HepG2 (cell line): ENCODE results near the gene CACNB4. TPM values are rescaled to one million over a fixed set of nuclear protein-coding genes. Genes with fewer than 3 reads are reported as not detected.
A peak's percentile ranks its signal among the peaks of the same experiment; 100 is the strongest.

Experiments
- ATAC-seq: fragments of 200-7000 bp; cut with Tn5 transposase; 3 replicates; pipeline ENCODE4 v1.9.1; 2020; ENCODE audit warnings: mild to moderate bottlenecking, moderate library complexity
- BruUV-seq: library from RNA; stranded (reverse); fragments of 400-500 nt; replicated peaks from 2 replicates; lab custom pipeline; 2021; lab: Mats Ljungman, UMichigan
- CTCF ChIA-PET: fragments of 300-600 bp; formaldehyde crosslinking; extraction: SDS; loops from one replicate; lab custom pipeline; 2021; ENCODE audit warnings: low total read pairs, inconsistent platforms, low intra/inter-chr PET ratio; lab: Yijun Ruan, JAX
- POLR2A ChIA-PET: fragments of 350-600 bp; sonication (Branson Sonifier 250); formaldehyde crosslinking; loops from one replicate; lab custom pipeline; 2020; ENCODE audit warnings: antibody characterized with exemption, inconsistent platforms; lab: Yijun Ruan, JAX
- DNase-seq: peaks from one replicate; pipeline ENCODE4 v3.0.0-alpha.2; 2015; ENCODE audit warnings: low spot score
- FAIRE-seq: peaks from 3 replicates; lab custom pipeline; 2011; peaks lifted over from hg19 to GRCh38; lab: Jason Lieb, UNC
- H2AFZ ChIP-seq: one replicate; pipeline ENCODE4 v1.6.1; 2011; ENCODE audit warnings: low read length, inconsistent platforms
- H3K27ac ChIP-seq: fragments of 300-600 bp; 3 replicates; pipeline ENCODE4 v1.8.0; 2011; ENCODE audit warnings: mixed run types, mild to moderate bottlenecking, mixed read lengths, low read length, inconsistent platforms; ENCODE audit not compliant: insufficient read depth; ENCODE audit errors: extremely low read length
- H3K27me3 ChIP-seq, 2 experiments: fragments of 200-600 bp in 1 of 2; 2 replicates in 1 of 2; 3 replicates in 1 of 2; pipeline versions ENCODE4 v1.6.0 to v1.8.0; 2011; ENCODE audit warnings: low read length in 2 of 2, mild to moderate bottlenecking in 2 of 2, moderate library complexity in 2 of 2, inconsistent platforms in 1 of 2; ENCODE audit not compliant: insufficient read depth in 2 of 2, control insufficient read depth in 1 of 2
- H3K36me3 ChIP-seq, 2 experiments: fragments of 200-600 bp in 1 of 2; replicated peaks in 1 of 2; 2 replicates in 1 of 2; 3 replicates in 1 of 2; pipeline versions ENCODE4 v1.5.1 to v1.8.0; 2011; ENCODE audit warnings: low read length in 2 of 2, inconsistent platforms in 1 of 2; ENCODE audit not compliant: insufficient read depth in 2 of 2, control insufficient read depth in 1 of 2
- H3K4me1 ChIP-seq: 2 replicates; pipeline ENCODE4 v1.5.1; 2012; ENCODE audit warnings: low read length, inconsistent platforms; ENCODE audit not compliant: insufficient read depth
- H3K4me2 ChIP-seq: 2 replicates; pipeline ENCODE4 v1.6.0; 2011; ENCODE audit warnings: low read depth, low read length, inconsistent platforms
- H3K4me3 ChIP-seq, 3 experiments: fragments of 200-600 bp in 1 of 3; sonication (generic), shearing (Covaris generic) in 1 of 3; replicated peaks in 1 of 3; 2 replicates each; pipeline ENCODE4 v1.5.1; 2011 to 2016; ENCODE audit warnings: low read length in 3 of 3, inconsistent platforms in 2 of 3, low read depth in 2 of 3, mild to moderate bottlenecking in 2 of 3, control low read depth in 1 of 3, mixed read lengths in 1 of 3; ENCODE audit not compliant: insufficient read depth in 1 of 3
- H3K79me2 ChIP-seq: one replicate; pipeline ENCODE4 v1.6.1; 2011; ENCODE audit warnings: low read length, inconsistent platforms; ENCODE audit not compliant: insufficient read depth
- H3K9ac ChIP-seq: 2 replicates; pipeline ENCODE4 v1.6.0; 2011; ENCODE audit warnings: mild to moderate bottlenecking, low read depth, low read length, inconsistent platforms; ENCODE audit not compliant: insufficient read depth
- H3K9me3 ChIP-seq: 2 replicates; pipeline ENCODE4 v1.5.1; 2012; ENCODE audit warnings: mild to moderate bottlenecking, low read length
- H4K20me1 ChIP-seq: 2 replicates; pipeline ENCODE4 v1.6.0; 2011; ENCODE audit warnings: inconsistent platforms, mild to moderate bottlenecking, low read length, moderate library complexity; ENCODE audit not compliant: insufficient read depth
- AKAP8 ChIP-seq: sonication (generic); formaldehyde crosslinking; IDR thresholded peaks from 2 replicates; pipeline ENCODE4 v1.5.1; 2020; ENCODE audit warnings: mild to moderate bottlenecking, missing genetic modification reagents
- ASH2L ChIP-seq: fragments of 300-600, 200-600 bp; sonication (generic); IDR thresholded peaks from 2 replicates; pipeline ENCODE4 v1.7.0; 2017; ENCODE audit warnings: low read depth, mild to moderate bottlenecking, moderate library complexity, mixed read lengths, low read length; ENCODE audit not compliant: insufficient read length
- FOSL2 ChIP-seq: sonication (generic); formaldehyde crosslinking; IDR thresholded peaks from 2 replicates; pipeline ENCODE4 v1.4.0; 2020; ENCODE audit warnings: missing genetic modification reagents
- NFATC3 ChIP-seq: sonication (generic); formaldehyde crosslinking; IDR thresholded peaks from 2 replicates; pipeline ENCODE4 v1.5.1; 2020; ENCODE audit warnings: mild to moderate bottlenecking, missing genetic modification reagents
- PPARG ChIP-seq: conservative IDR thresholded peaks from 2 replicates; pipeline ENCODE4 v1.6.1; 2016; ENCODE audit warnings: missing biosample characterization, missing genetic modification reagents
- SIN3A ChIP-seq: IDR thresholded peaks from 2 replicates; pipeline ENCODE4 v1.6.1; 2011; ENCODE audit warnings: low read depth, mild to moderate bottlenecking, control low read depth, low read length, borderline replicate concordance
- SKI ChIP-seq: fragments of 450-650 bp; IDR thresholded peaks from one replicate; pipeline ENCODE4 v1.6.1; 2018; ENCODE audit warnings: mild to moderate bottlenecking; ENCODE audit not compliant: partially characterized antibody
- ZNF232 ChIP-seq: sonication (generic); formaldehyde crosslinking; IDR thresholded peaks from 2 replicates; pipeline ENCODE4 v1.4.0; 2020; ENCODE audit warnings: missing genetic modification reagents, borderline replicate concordance
- ZNF567 ChIP-seq: sonication (generic); formaldehyde crosslinking; IDR thresholded peaks from 2 replicates; pipeline ENCODE4 v1.8.1; 2023; ENCODE audit warnings: mild to moderate bottlenecking, missing genetic modification reagents, borderline replicate concordance
- WGBS: methylation state at CpG from one replicate; pipeline ENCODE4 v1.1.6; 2017; ENCODE audit warnings: low lambda C conversion rate; 5-methylcytosine and 5-hydroxymethylcytosine counted together
- in situ Hi-C: cut with HindIII; loops from 2 replicates; pipeline ENCODE4 v1.10.0; 2017; ENCODE audit warnings: low pct_unique_long_range_greater_than_20kb; ENCODE audit not compliant: extremely low pct_ligation_motif_present
- intact Hi-C: fragments of 100-400 bp; cut with micrococcal nuclease; formaldehyde crosslinking; loops from one replicate; pipeline ENCODE4 v1.10.0; 2022; ENCODE audit not compliant: unreplicated experiment
- polyA plus RNA-seq, 8 experiments: library from polyadenylated mRNA; depleted of rRNA in 3 of 8; stranded (reverse) in 7 of 8; unstranded in 1 of 8; fragments of >200 nt; fragmentation: Illumina TruSeq in 4 of 8; extraction: Trizol in 4 of 8; gene quantifications; 2 replicates each; pipeline versions ENCODE4 v1.2.1 to v1.2.3, GENCODE V29; 2011 to 2016; ENCODE audit warnings: low read depth in 4 of 8, missing spikeins in 1 of 8, mixed read lengths in 1 of 8; ENCODE audit not compliant: insufficient read depth in 1 of 8
- total RNA-seq, 5 experiments: library from RNA; depleted of rRNA; stranded (reverse); fragments of >200 nt; fragmentation: Illumina TruSeq; extraction: Trizol; gene quantifications; 2 replicates each; pipeline ENCODE4 v1.2.3, GENCODE V29; 2016; ENCODE audit warnings: low read depth in 1 of 5
- TF ChIP-seq, protein P1 (sequence below), 2 experiments: sonication (generic) in 1 of 2; formaldehyde crosslinking in 1 of 2; IDR thresholded peaks; 2 replicates each; pipeline versions ENCODE4 v1.5.1 to v1.6.1; 2011 to 2020; ENCODE audit warnings: borderline replicate concordance in 1 of 2, low read depth in 1 of 2, low read length in 1 of 2, mild to moderate bottlenecking in 1 of 2, missing genetic modification reagents in 1 of 2, moderate library complexity in 1 of 2
- TF ChIP-seq, protein P2 (sequence below): sonication (generic); formaldehyde crosslinking; IDR thresholded peaks from 2 replicates; pipeline ENCODE4 v1.5.0; 2020; ENCODE audit warnings: mild to moderate bottlenecking, missing genetic modification reagents, moderate library complexity
- TF ChIP-seq, protein P3 (sequence below), 2 experiments: sonication (generic) in 1 of 2; formaldehyde crosslinking in 1 of 2; IDR thresholded peaks; 2 replicates each; pipeline versions ENCODE4 v1.4.0 to v1.6.1; 2018 to 2020; ENCODE audit warnings: missing genetic modification reagents in 2 of 2, borderline replicate concordance in 1 of 2, low read depth in 1 of 2, mild to moderate bottlenecking in 1 of 2, missing biosample characterization in 1 of 2

The CACNB4 gene
- total and polyA plus RNA-seq, 2 of the 13 experiments (the other 11 are each of a cell fraction or from before 2014, with no cell fraction given), result 5.1 to 14.3 TPM

GRCh38 chr2:151803811-151804210 is 295.0 kb downstream of the CACNB4 start:
- H2AFZ ChIP-seq, result no peak overlapping the region
- H3K9ac ChIP-seq, result no peak overlapping the region
- H3K4me1 ChIP-seq, result peaks cover 3% of the 10 kb centered on the region
- in situ Hi-C loops, result no loop called here
- peaks cover 14 to 67% of the 10 kb centered on the region in 2 experiments for H3K36me3 ChIP-seq
- FAIRE-seq (no peak), ATAC-seq (no peak), DNase-seq (no peak)
- no peak overlapping the region for H3K4me2 ChIP-seq
- ChIA-PET CTCF (no interaction called here), POLR2A (no interaction called here)
- no peaks in the 10 kb centered on the region for H3K27me3 ChIP-seq
- no peak overlapping the region for H3K4me3 ChIP-seq
- H3K79me2 ChIP-seq, result no peaks in the 10 kb centered on the region
- peaks cover 5% of the 10 kb centered on the region for H4K20me1 ChIP-seq
- BruUV-seq, result no TSS peak
- no peak for TF ChIP-seq SIN3A
- H3K9me3 ChIP-seq, result no peaks in the 10 kb centered on the region
- intact Hi-C loops, result no loop called here
- no peak overlapping the region for H3K27ac ChIP-seq

GRCh38 chr2:151802315-151802714 is 296.5 kb downstream of the CACNB4 start:
- Histone ChIP-seq H3K9me3 (no peaks in the 10 kb centered on the region), H3K4me2 (no peak overlapping the region), H3K4me1 (no peaks in the 10 kb centered on the region), H3K9ac (no peak overlapping the region), H4K20me1 (no peaks in the 10 kb centered on the region; the same call in 1 of the 2 replicates), H3K36me3 (peaks cover 14 to 57% of the 10 kb centered on the region in 2 experiments), H3K27me3 (no peaks in the 10 kb centered on the region), H3K4me3 (no peak overlapping the region), H3K79me2 (no peaks in the 10 kb centered on the region), H2AFZ (no peak overlapping the region), H3K27ac (no peak overlapping the region)
- intact Hi-C loops, result no loop called here
- POLR2A ChIA-PET, result no interaction called here
- in situ Hi-C loops, result no loop called here
- WGBS, result 97% methylated on average over 2 of the region's 2 CpGs
- no peak for ATAC-seq
- BruUV-seq, result TSS peak; percentile 16
- DNase-seq, result no peak
- no peak for FAIRE-seq
- CTCF ChIA-PET, result no interaction called here
- TF ChIP-seq SKI, result no peak
- no peak for TF ChIP-seq FOSL2
- TF ChIP-seq ZNF232 (CRISPR knock-in tag), result no peak
- no peak for TF ChIP-seq ASH2L
- TF ChIP-seq, protein P1, sequence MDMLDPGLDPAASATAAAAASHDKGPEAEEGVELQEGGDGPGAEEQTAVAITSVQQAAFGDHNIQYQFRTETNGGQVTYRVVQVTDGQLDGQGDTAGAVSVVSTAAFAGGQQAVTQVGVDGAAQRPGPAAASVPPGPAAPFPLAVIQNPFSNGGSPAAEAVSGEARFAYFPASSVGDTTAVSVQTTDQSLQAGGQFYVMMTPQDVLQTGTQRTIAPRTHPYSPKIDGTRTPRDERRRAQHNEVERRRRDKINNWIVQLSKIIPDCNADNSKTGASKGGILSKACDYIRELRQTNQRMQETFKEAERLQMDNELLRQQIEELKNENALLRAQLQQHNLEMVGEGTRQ (IDR thresholded peaks at IDR 0.05; ENCODE audit: low read depth, low read length), result no peak
- TF ChIP-seq, protein P1 (CRISPR knock-in tag; IDR thresholded peaks at IDR 0.05; ENCODE audit: borderline replicate concordance), result no peak
- no peak for TF ChIP-seq NFATC3
- no peak for TF ChIP-seq AKAP8
- no peak for TF ChIP-seq ZNF567 (CRISPR knock-in tag)
- TF ChIP-seq, protein P2, sequence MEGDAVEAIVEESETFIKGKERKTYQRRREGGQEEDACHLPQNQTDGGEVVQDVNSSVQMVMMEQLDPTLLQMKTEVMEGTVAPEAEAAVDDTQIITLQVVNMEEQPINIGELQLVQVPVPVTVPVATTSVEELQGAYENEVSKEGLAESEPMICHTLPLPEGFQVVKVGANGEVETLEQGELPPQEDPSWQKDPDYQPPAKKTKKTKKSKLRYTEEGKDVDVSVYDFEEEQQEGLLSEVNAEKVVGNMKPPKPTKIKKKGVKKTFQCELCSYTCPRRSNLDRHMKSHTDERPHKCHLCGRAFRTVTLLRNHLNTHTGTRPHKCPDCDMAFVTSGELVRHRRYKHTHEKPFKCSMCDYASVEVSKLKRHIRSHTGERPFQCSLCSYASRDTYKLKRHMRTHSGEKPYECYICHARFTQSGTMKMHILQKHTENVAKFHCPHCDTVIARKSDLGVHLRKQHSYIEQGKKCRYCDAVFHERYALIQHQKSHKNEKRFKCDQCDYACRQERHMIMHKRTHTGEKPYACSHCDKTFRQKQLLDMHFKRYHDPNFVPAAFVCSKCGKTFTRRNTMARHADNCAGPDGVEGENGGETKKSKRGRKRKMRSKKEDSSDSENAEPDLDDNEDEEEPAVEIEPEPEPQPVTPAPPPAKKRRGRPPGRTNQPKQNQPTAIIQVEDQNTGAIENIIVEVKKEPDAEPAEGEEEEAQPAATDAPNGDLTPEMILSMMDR (CRISPR knock-in tag), result no peak
- TF ChIP-seq, protein P3, sequence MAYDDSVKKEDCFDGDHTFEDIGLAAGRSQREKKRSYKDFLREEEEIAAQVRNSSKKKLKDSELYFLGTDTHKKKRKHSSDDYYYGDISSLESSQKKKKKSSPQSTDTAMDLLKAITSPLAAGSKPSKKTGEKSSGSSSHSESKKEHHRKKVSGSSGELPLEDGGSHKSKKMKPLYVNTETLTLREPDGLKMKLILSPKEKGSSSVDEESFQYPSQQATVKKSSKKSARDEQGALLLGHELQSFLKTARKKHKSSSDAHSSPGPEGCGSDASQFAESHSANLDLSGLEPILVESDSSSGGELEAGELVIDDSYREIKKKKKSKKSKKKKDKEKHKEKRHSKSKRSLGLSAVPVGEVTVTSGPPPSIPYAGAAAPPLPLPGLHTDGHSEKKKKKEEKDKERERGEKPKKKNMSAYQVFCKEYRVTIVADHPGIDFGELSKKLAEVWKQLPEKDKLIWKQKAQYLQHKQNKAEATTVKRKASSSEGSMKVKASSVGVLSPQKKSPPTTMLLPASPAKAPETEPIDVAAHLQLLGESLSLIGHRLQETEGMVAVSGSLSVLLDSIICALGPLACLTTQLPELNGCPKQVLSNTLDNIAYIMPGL (CRISPR knock-in tag; IDR thresholded peaks at IDR 0.05; ENCODE audit: borderline replicate concordance in 1 of 2, low read depth in 1 of 2), result no peak
- TF ChIP-seq PPARG, result no peak
